ENCODE data around the gene ZNF750.

ZNF750 gene

DNA sequence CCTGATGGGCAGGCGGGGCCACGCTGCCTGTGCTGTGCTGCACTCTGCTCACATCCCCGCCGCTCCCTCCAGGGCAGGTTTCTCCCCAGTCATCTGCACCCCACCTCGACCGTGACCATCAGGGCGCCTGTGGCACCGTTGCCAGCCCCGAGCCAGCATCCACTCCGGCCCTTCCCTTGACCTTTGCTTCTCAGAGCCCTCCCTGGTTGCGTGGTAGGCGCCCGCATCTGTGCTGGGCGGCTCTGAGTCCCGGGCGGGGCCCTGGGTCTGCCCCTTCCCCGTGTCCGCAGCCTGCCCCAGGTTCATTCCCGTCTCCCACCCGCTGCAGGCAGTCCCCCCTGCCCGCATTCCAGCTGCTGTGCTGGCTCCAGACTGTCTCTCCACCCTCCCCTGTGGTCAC, 33.2 kb downstream of the ZNF750 start:
- no peak overlapping the region for H3K4me3 ChIP-seq (replicated peaks; ENCODE audit: low read depth, low read length)
- TF ChIP-seq, protein P1, sequence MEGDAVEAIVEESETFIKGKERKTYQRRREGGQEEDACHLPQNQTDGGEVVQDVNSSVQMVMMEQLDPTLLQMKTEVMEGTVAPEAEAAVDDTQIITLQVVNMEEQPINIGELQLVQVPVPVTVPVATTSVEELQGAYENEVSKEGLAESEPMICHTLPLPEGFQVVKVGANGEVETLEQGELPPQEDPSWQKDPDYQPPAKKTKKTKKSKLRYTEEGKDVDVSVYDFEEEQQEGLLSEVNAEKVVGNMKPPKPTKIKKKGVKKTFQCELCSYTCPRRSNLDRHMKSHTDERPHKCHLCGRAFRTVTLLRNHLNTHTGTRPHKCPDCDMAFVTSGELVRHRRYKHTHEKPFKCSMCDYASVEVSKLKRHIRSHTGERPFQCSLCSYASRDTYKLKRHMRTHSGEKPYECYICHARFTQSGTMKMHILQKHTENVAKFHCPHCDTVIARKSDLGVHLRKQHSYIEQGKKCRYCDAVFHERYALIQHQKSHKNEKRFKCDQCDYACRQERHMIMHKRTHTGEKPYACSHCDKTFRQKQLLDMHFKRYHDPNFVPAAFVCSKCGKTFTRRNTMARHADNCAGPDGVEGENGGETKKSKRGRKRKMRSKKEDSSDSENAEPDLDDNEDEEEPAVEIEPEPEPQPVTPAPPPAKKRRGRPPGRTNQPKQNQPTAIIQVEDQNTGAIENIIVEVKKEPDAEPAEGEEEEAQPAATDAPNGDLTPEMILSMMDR (IDR thresholded peaks at IDR 0.05; ENCODE audit: low read length, missing control alignments), result no peak
- no peak for DNase-seq (ENCODE audit: low read depth)

DNA sequence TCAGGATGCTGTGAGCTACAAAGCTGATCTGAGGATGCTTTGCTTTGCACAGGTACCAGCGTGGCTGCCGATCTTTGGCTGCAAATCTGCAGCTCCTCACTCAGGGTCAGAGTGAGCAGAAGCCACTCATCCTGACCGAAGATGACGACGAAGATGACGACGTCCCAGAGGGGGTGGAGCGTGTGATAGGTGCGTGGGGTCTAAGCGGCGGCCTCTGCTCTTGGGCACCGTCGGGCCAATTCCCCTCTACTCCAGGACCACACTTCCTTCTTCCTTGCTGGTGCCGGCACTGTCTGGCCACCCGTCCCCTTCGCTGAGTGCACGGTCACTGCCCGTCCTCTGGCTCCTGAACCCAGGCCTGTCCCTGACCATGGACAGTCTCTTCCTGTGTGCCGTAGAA, 34.0 kb downstream of the ZNF750 start:
- TF ChIP-seq, protein P1 (IDR thresholded peaks at IDR 0.05; ENCODE audit: low read length, missing control alignments), result no peak
- H3K4me3 ChIP-seq (replicated peaks; ENCODE audit: low read depth, low read length), result no peak overlapping the region
- no peak for DNase-seq (ENCODE audit: low read depth)

DNA sequence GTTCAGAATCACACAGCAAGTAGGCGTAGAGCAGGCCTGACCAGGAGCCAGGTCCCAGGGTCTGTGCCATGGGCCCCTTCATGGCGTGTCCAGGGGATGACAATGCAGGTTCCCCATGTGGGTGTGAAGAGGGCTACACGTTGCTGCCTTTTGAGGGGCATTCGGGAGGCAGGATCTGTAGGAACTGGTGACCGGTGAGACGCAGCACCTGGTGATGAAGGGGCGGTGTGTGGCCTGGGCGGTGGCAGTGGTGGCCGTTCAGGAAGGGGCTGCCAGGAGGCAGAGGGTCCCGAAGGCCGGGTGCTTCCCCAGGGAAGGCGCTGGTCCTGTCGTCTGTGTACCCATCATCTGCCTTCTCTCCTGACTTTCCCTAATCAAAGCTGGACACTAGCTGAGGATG, 34.6 kb downstream of the ZNF750 start:
- no peak overlapping the region for H3K4me3 ChIP-seq (replicated peaks; ENCODE audit: low read depth, low read length)
- no peak for DNase-seq (ENCODE audit: low read depth)
- TF ChIP-seq, protein P1 (IDR thresholded peaks at IDR 0.05; ENCODE audit: low read length, missing control alignments), result no peak

DNA sequence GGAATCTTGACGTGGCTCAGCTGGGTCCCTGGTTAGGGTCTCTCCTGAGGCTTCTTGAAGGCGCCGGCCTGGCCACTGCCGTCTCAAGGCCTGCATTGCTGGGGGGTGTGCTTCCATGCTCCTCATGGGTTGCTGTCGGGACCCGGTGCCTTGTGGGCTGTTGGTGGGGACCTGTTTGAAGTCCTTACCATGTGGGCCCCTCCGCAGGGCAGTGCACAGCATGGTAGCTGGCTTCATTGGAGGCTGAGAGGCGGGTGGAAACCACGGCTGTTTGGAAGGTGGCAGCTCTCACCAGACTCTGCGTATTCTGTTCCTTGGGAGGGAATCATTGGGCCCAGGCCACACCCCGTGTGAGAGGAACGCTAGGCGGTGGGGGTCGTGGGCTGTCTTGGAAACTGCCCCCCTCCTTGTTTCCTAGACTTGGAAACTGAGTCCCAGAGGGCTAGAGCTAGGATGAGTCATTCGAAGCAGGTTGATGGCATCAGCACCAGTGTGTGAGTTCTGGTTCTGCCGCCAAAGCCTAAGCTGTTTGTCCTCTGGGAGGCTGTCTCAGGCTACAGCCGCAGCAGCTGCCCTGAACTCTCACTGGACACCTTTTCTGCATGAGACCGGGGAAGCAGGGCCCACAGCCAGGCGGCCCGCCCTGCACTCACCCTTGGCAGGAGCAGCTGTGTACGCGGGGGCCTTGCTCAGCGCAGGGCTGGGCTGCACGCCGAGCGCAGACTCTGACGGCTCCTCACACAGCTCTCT, 35.2 kb downstream of the ZNF750 start:
- peak; percentile 68 for DNase-seq (ENCODE audit: low read depth)
- TF ChIP-seq, protein P1 (IDR thresholded peaks at IDR 0.05; ENCODE audit: low read length, missing control alignments), result no peak
- no peak overlapping the region for H3K4me3 ChIP-seq (replicated peaks; ENCODE audit: low read depth, low read length)

DNA sequence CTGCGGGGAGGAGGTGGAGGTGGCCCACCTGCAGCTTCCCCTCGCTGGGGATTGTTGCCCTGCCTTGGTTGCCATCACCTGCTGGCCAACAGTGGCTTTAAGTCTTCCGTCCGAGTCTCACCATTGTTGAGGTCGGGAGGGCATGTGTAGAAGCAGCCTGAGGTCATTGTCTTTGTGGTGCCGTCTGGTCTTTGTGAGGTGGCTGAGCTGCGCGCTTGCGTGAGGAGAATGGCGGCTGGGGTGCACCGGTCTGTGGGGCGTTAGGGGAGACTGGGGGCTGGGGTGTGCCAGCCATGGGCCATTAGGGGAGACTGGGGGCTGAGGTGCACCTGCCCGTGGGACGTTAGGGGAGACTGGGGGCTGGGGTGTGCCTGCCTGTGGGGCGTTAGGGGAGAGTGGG, 36.2 kb downstream of the ZNF750 start:
- H3K4me3 ChIP-seq (replicated peaks; ENCODE audit: low read depth, low read length), result no peak overlapping the region
- TF ChIP-seq, protein P1 (IDR thresholded peaks at IDR 0.05; ENCODE audit: low read length, missing control alignments), result no peak
- no peak for DNase-seq (ENCODE audit: low read depth)

DNA sequence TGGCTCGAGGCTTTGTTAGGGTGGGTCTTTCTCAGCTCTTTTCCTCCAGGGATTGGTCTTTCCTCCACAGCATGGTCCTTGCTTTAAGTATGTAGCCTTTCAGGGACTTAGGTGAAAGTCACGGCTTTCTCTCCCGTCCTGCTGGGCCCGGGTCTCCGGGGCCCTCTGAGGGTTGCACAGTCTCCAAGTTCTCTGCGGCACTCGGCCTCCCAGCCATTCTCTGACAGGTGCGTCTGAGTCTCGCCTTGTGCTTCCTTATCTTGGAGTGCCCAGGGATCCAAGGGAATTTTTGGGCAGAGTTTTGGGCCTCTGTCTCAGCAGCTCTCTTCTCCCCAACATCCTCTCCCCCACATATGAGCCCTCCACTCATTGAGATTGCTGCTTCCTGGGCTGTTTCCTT, 36.6 kb downstream of the ZNF750 start:
- DNase-seq (ENCODE audit: low read depth), result no peak
- H3K4me3 ChIP-seq (replicated peaks; ENCODE audit: low read depth, low read length), result no peak overlapping the region
- TF ChIP-seq, protein P1 (IDR thresholded peaks at IDR 0.05; ENCODE audit: low read length, missing control alignments), result no peak

Measured in fibroblast of pulmonary artery (primary cell).